ENCODE data around the gene DOP1B.
"Not testable (repeated sequence)": the region's sequence is repeated elsewhere in the genome, so short reads cannot be mapped to it uniquely, and the experiment has no call there.

DOP1B gene

GRCh38 chr21:36134803-36135390, 21.7 kb upstream of the DOP1B start, which contains the start of gene CBR3:
TSS of gene CBR3 (plus strand) at chr21:36135079. CDS start at chr21:36135193, 114 bp downstream.
- DNase-seq (ENCODE audit: low read depth), result no peak

- DNase-seq (ENCODE audit: low read depth), result no peak
Measured at GRCh38 chr21:36135391-36136102, 21.1 kb upstream of the DOP1B start.

- DNase-seq (ENCODE audit: low read depth), result not testable (repeated sequence)
Measured at GRCh38 chr21:36139791-36140190, 16.8 kb upstream of the DOP1B start.

- no peak for DNase-seq (ENCODE audit: low read depth)
Measured at GRCh38 chr21:36141513-36141925, 15.1 kb upstream of the DOP1B start.

- DNase-seq (ENCODE audit: low read depth), result not testable (repeated sequence)
Measured at GRCh38 chr21:36144233-36144632, 12.4 kb upstream of the DOP1B start.

- no peak for DNase-seq (ENCODE audit: low read depth)
Measured at GRCh38 chr21:36145259-36145658, 11.4 kb upstream of the DOP1B start.

GRCh38 chr21:36147911-36148310, 8.7 kb upstream of the DOP1B start:
- no peak for DNase-seq (ENCODE audit: low read depth)

GRCh38 chr21:36148886-36149285, 7.7 kb upstream of the DOP1B start:
- no peak for DNase-seq (ENCODE audit: low read depth)

GRCh38 chr21:36149788-36150711, 6.6 kb upstream of the DOP1B start:
- no peak for DNase-seq (ENCODE audit: low read depth)

GRCh38 chr21:36155603-36156338, 853 bp upstream of the DOP1B start:
- no peak for DNase-seq (ENCODE audit: low read depth)

- DNase-seq (ENCODE audit: low read depth), result peak; percentile 77
Measured at GRCh38 chr21:36156339-36156814, 247 bp upstream of the DOP1B start.

- DNase-seq (ENCODE audit: low read depth), result no peak
Measured at GRCh38 chr21:36159356-36159921, 2.8 kb downstream of the DOP1B start.

- DNase-seq (ENCODE audit: low read depth), result no peak
Measured at GRCh38 chr21:36160850-36161178, 4.2 kb downstream of the DOP1B start.

- DNase-seq (ENCODE audit: low read depth), result no peak
Measured at GRCh38 chr21:36162631-36163030, 6.0 kb downstream of the DOP1B start.

- no peak for DNase-seq (ENCODE audit: low read depth)
Measured at GRCh38 chr21:36163750-36164741, 7.4 kb downstream of the DOP1B start.

GRCh38 chr21:36165356-36165755, 8.7 kb downstream of the DOP1B start:
- no peak for DNase-seq (ENCODE audit: low read depth)

GRCh38 chr21:36166705-36167104, 10.1 kb downstream of the DOP1B start:
- no peak for DNase-seq (ENCODE audit: low read depth)

GRCh38 chr21:36167541-36167940, 10.9 kb downstream of the DOP1B start:
- no peak for DNase-seq (ENCODE audit: low read depth)

- no peak for DNase-seq (ENCODE audit: low read depth)
Measured at GRCh38 chr21:36169470-36170128, 13.0 kb downstream of the DOP1B start.

GRCh38 chr21:36170823-36171222, 14.2 kb downstream of the DOP1B start:
- DNase-seq (ENCODE audit: low read depth), result no peak

Measured in HS-27A (cell line).